GM21360 (cell line): ENCODE data around the gene LCE1E.

Experiments used
- ATAC-seq: cut with Tn5 transposase; IDR thresholded peaks from one replicate; pipeline ENCODE4 v1.9.1; 2021; ENCODE audit warnings: mild to moderate bottlenecking, moderate library complexity; ENCODE audit not compliant: unreplicated experiment

Gene LCE1E

GRCh38 chr1:152786077-152786476 is at the start of gene LCE1E:
Gene LCE1E, plus strand, starts transcription at chr1:152786257. Its CDS starts 1,043 bp downstream, at chr1:152787300.
- ATAC-seq: no peak

GRCh38 chr1:152737997-152738396 is 48.1 kb upstream of the LCE1E start:
- no peak for ATAC-seq

- no peak for ATAC-seq
Observed at GRCh38 chr1:152739841-152740240, 46.2 kb upstream of the LCE1E start.

GRCh38 chr1:152741656-152742055 is 44.4 kb upstream of the LCE1E start:
- no peak for ATAC-seq

- no peak for ATAC-seq
Observed at GRCh38 chr1:152743371-152744145, 42.5 kb upstream of the LCE1E start.

GRCh38 chr1:152745289-152745704 is 40.8 kb upstream of the LCE1E start:
- ATAC-seq: no peak

- ATAC-seq: no peak
Observed at GRCh38 chr1:152745765-152746444, 40.2 kb upstream of the LCE1E start.

- no peak for ATAC-seq
Observed at GRCh38 chr1:152747831-152748230, 38.2 kb upstream of the LCE1E start.

- no peak for ATAC-seq
Observed at GRCh38 chr1:152752225-152752624, 33.8 kb upstream of the LCE1E start.

GRCh38 chr1:152753586-152753985 is 32.5 kb upstream of the LCE1E start:
- no peak for ATAC-seq

- no peak for ATAC-seq
Observed at GRCh38 chr1:152756872-152757271, 29.2 kb upstream of the LCE1E start.

GRCh38 chr1:152757747-152758146 is 28.3 kb upstream of the LCE1E start, which contains the start of gene KPRP:
Gene KPRP, plus strand, starts transcription at chr1:152758025. Its CDS starts 1,564 bp downstream, at chr1:152759589.
- ATAC-seq: no peak

GRCh38 chr1:152758636-152759035 is 27.4 kb upstream of the LCE1E start:
- ATAC-seq: no peak

GRCh38 chr1:152759453-152760173 is 26.4 kb upstream of the LCE1E start:
- no peak for ATAC-seq

GRCh38 chr1:152760551-152761190 is 25.4 kb upstream of the LCE1E start:
- ATAC-seq: no peak

GRCh38 chr1:152761609-152762213 is 24.3 kb upstream of the LCE1E start:
- ATAC-seq: no peak

- no peak for ATAC-seq
Observed at GRCh38 chr1:152768847-152769533, 17.1 kb upstream of the LCE1E start.

- no peak for ATAC-seq
Observed at GRCh38 chr1:152770411-152770810, 15.6 kb upstream of the LCE1E start.

GRCh38 chr1:152774875-152775274 is 11.2 kb upstream of the LCE1E start, which contains the start of gene LCE1F:
Gene LCE1F, plus strand, starts transcription at chr1:152775140. Its CDS starts 1,232 bp downstream, at chr1:152776372.
- no peak for ATAC-seq

GRCh38 chr1:152776361-152776760 is 9.7 kb upstream of the LCE1E start:
- no peak for ATAC-seq
